Sigmoid colon (tissue), 7 donors: ENCODE results near the gene RAI14. TPM values are rescaled to one million over a fixed set of nuclear protein-coding genes. Genes with fewer than 3 reads are reported as not detected.

Experiments
- DNase-seq: peaks from one replicate; pipeline ENCODE4 v3.0.0-alpha.2; 2019
- H3K27ac ChIP-seq, 4 donors: fragments of 200-600 bp; sonication (generic); one replicate each; pipeline ENCODE4 v1.5.1; 2016 to 2019; ENCODE audit warnings: mild to moderate bottlenecking in 1 of 4
- H3K27me3 ChIP-seq, 3 donors: fragments of 200-600 bp; sonication (generic); one replicate each; pipeline ENCODE4 v1.5.1; 2019; ENCODE audit warnings: mild to moderate bottlenecking in 1 of 3
- H3K36me3 ChIP-seq, 4 donors: fragments of 200-600 bp; sonication (generic); one replicate each; pipeline ENCODE4 v1.5.1; 2016 to 2019
- H3K4me1 ChIP-seq, 4 donors: fragments of 200-600 bp; sonication (generic); one replicate each; pipeline ENCODE4 v1.5.1; 2017 to 2019
- H3K4me3 ChIP-seq, 4 donors: fragments of 200-600 bp; sonication (generic); one replicate each; pipeline ENCODE4 v1.5.1; 2017 to 2019; ENCODE audit warnings: mild to moderate bottlenecking in 2 of 4, moderate library complexity in 1 of 4
- H3K9me3 ChIP-seq, 4 donors: fragments of 200-600 bp in 3 of 4; sonication (generic) in 3 of 4; one replicate each; pipeline versions ENCODE4 v1.5.1 to v1.6.1; 2013 to 2019
- EP300 ChIP-seq, 4 donors: sonication (generic); formaldehyde crosslinking; IDR thresholded peaks; one replicate each; pipeline ENCODE4 v1.6.1; 2017; ENCODE audit warnings: antibody characterized with exemption in 4 of 4
- POLR2A ChIP-seq, 2 donors: fragments of 450-650 bp; IDR thresholded peaks; one replicate each; pipeline ENCODE4 v1.6.1; 2016; ENCODE audit warnings: antibody characterized with exemption in 2 of 2, mild to moderate bottlenecking in 2 of 2, moderate library complexity in 2 of 2
- POLR2AphosphoS5 ChIP-seq, 4 donors: sonication (generic); formaldehyde crosslinking; IDR thresholded peaks; one replicate each; pipeline ENCODE4 v1.6.1; 2017; ENCODE audit warnings: antibody characterized with exemption in 4 of 4
- WGBS, 2 donors: extraction: QIAGEN DNeasy Blood & Tissue Kit; methylation state at CpG; one replicate each; pipeline ENCODE4 v1.1.7; 2013; 5-methylcytosine and 5-hydroxymethylcytosine counted together
- intact Hi-C: fragments of 100-400 bp; cut with DNase I; formaldehyde crosslinking; loops from one replicate; pipeline ENCODE4 v1.15.1; 2023
- polyA plus RNA-seq, 3 donors: library from polyadenylated mRNA; stranded (reverse); fragments of 200-250 nt; gene quantifications; one replicate each; pipeline ENCODE4 v1.2.3, GENCODE V29; 2013
- total RNA-seq, 4 donors: library from RNA; depleted of rRNA; stranded (reverse); fragments of >200 nt; gene quantifications; one replicate each; pipeline ENCODE4 v1.1.0, GENCODE V29; 2016
- TF ChIP-seq, protein P1 (sequence below), 4 experiments: fragments of 450-650 bp in 3 of 4; fragments of 200-600 bp in 1 of 4; IDR thresholded peaks; one replicate each; pipeline ENCODE4 v1.5.1; 2016 to 2019; ENCODE audit warnings: antibody characterized with exemption in 4 of 4, mild to moderate bottlenecking in 3 of 4, moderate library complexity in 2 of 4
- donor health status: healthy with polysubstance abuse.
- donor health status: Bipolar disorder and iron deficiency.
- donor health status: healthy.

RAI14 gene
- total and polyA plus RNA-seq, 7 donors: 6.7 to 89.5 (median 23.4) TPM

DNA sequence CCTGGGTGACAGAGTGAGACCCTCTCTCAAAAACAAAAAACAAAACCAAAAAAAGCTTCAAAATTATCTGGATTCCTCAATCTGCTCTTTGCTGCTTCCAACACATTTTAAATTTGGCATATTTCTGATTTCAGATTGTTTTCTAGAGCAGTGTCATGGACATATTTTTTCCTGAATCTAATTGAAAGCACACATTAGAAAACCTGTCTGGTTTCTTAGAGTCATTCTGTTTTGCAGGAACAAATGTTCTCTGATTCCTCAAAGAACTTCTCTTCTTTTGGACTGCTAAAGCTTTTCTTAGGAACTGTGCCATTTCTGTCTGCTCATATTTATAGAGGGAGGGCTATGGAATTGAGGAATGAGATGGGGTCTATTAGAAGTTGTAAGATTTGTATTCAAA is 81.6 kb downstream of the RAI14 start:
- no peak for DNase-seq
- Histone ChIP-seq H3K4me3 (no peak overlapping the region), H3K9me3 (no peaks in the 10 kb centered on the region), H3K27ac (peak overlapping the region in 1 of 4 donors; percentile 54), H3K36me3 (no peaks in the 10 kb centered on the region), H3K27me3 (no peaks in the 10 kb centered on the region), H3K4me1 (peaks cover 0 to 82% (median 40%) of the 10 kb centered on the region in 4 donors)
- TF ChIP-seq POLR2AphosphoS5 (IDR thresholded peaks at IDR 0.05): no peak
- no peak for TF ChIP-seq POLR2A (IDR thresholded peaks at IDR 0.05)
- TF ChIP-seq, protein P1, sequence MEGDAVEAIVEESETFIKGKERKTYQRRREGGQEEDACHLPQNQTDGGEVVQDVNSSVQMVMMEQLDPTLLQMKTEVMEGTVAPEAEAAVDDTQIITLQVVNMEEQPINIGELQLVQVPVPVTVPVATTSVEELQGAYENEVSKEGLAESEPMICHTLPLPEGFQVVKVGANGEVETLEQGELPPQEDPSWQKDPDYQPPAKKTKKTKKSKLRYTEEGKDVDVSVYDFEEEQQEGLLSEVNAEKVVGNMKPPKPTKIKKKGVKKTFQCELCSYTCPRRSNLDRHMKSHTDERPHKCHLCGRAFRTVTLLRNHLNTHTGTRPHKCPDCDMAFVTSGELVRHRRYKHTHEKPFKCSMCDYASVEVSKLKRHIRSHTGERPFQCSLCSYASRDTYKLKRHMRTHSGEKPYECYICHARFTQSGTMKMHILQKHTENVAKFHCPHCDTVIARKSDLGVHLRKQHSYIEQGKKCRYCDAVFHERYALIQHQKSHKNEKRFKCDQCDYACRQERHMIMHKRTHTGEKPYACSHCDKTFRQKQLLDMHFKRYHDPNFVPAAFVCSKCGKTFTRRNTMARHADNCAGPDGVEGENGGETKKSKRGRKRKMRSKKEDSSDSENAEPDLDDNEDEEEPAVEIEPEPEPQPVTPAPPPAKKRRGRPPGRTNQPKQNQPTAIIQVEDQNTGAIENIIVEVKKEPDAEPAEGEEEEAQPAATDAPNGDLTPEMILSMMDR (IDR thresholded peaks at IDR 0.05): no peak
- no peak for TF ChIP-seq EP300 (IDR thresholded peaks at IDR 0.05)
- intact Hi-C loops: loop anchor here (5.0 kb wide), 1 partner anchor 50 kb away; no protein-coding TSS in a partner anchor

DNA sequence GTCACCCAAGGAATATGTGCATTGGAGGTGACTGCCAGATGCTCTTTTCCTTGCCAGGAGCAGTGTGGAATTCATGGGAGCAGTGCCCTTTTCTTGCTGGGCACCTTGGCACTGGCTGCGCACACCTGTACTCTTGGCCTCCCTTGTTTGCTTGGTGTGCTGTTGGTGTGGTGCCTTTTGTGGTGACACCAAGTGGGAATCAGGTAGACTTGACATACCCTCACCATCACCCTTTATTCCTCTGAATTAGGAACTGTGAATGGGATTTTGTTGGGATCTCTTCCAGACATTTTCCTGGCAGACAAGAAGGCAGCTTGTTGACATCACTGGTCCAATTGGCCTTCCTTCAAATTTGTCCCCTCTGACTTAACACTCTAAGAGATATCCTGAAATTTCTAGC is 82.3 kb downstream of the RAI14 start:
- intact Hi-C loops: loop anchor here (5.0 kb wide), 1 partner anchor 51 kb away; no protein-coding TSS in a partner anchor
- Histone ChIP-seq H3K36me3 (no peaks in the 10 kb centered on the region), H3K4me1 (peaks cover 0 to 88% (median 43%) of the 10 kb centered on the region in 4 donors), H3K9me3 (no peaks in the 10 kb centered on the region), H3K27me3 (no peaks in the 10 kb centered on the region), H3K27ac (peak overlapping the region in 1 of 4 donors; percentile 54), H3K4me3 (no peak overlapping the region)
- TF ChIP-seq, protein P1 (IDR thresholded peaks at IDR 0.05): no peak
- TF ChIP-seq POLR2A (IDR thresholded peaks at IDR 0.05): no peak
- TF ChIP-seq POLR2AphosphoS5 (IDR thresholded peaks at IDR 0.05): peak in 1 of 4 donors; percentile 8
- DNase-seq: no peak
- WGBS, 2 donors: 89 to 97% methylated on average over 1 of the region's 1 CpG

- Histone ChIP-seq H3K9me3 (no peaks in the 10 kb centered on the region), H3K4me1 (peaks cover 0 to 80% (median 46%) of the 10 kb centered on the region in 4 donors), H3K27me3 (no peaks in the 10 kb centered on the region), H3K27ac (peak overlapping the region in 1 of 4 donors; percentile 54), H3K36me3 (no peaks in the 10 kb centered on the region), H3K4me3 (no peak overlapping the region)
- DNase-seq: no peak
- 62 to 68% methylated on average over 3 of the region's 3 CpGs for WGBS, 2 donors
- TF ChIP-seq EP300 (IDR thresholded peaks at IDR 0.05) (no peak), POLR2AphosphoS5 (IDR thresholded peaks at IDR 0.05) (peak in 1 of 4 donors; percentile 13)
- intact Hi-C loops: no loop called here
These were observed 84.3 kb downstream of the RAI14 start for GRCh38 chr5:34740389-34740806.

GRCh38 chr5:34742061-34742460 is 85.9 kb downstream of the RAI14 start:
- Histone ChIP-seq H3K4me3 (no peak overlapping the region), H3K4me1 (peaks cover 0 to 70% (median 43%) of the 10 kb centered on the region in 4 donors), H3K9me3 (no peaks in the 10 kb centered on the region), H3K27ac (peak overlapping the region in 1 of 4 donors; percentile 54), H3K27me3 (no peaks in the 10 kb centered on the region), H3K36me3 (no peaks in the 10 kb centered on the region)
- 96 to 97% methylated on average over 11 of the region's 11 CpGs for WGBS, 2 donors
- intact Hi-C loops: no loop called here
- no peak for DNase-seq
- TF ChIP-seq, protein P1 (IDR thresholded peaks at IDR 0.05): no peak
- no peak for TF ChIP-seq POLR2A (IDR thresholded peaks at IDR 0.05)
- no peak for TF ChIP-seq EP300 (IDR thresholded peaks at IDR 0.05)
- TF ChIP-seq POLR2AphosphoS5 (IDR thresholded peaks at IDR 0.05): no peak

- no peaks in the 10 kb centered on the region for H3K36me3 ChIP-seq
- no peak overlapping the region for H3K4me3 ChIP-seq
- no peaks in the 10 kb centered on the region for H3K9me3 ChIP-seq
- TF ChIP-seq, protein P1 (IDR thresholded peaks at IDR 0.05): no peak
- TF ChIP-seq POLR2A (IDR thresholded peaks at IDR 0.05): no peak
- TF ChIP-seq EP300 (IDR thresholded peaks at IDR 0.05): no peak
- no peak for TF ChIP-seq POLR2AphosphoS5 (IDR thresholded peaks at IDR 0.05)
- WGBS, 2 donors: 83 to 86% methylated on average over 3 of the region's 3 CpGs
- peaks cover 0 to 53% (median 26%) of the 10 kb centered on the region in 4 donors for H3K4me1 ChIP-seq
- no peaks in the 10 kb centered on the region for H3K27me3 ChIP-seq
- DNase-seq: no peak
- peak overlapping the region in 2 of 4 donors; percentile 49 to 54 for H3K27ac ChIP-seq
- intact Hi-C loops: no loop called here
These were observed 87.8 kb downstream of the RAI14 start for GRCh38 chr5:34743878-34744277.
